IPS-18a (cell line): ENCODE measurements around the gene PCBP3.
"Not testable (repeated sequence)": the region's sequence is repeated elsewhere in the genome, so short reads cannot be mapped to it uniquely, and the experiment has no call there.

Experiments used
- H3K27ac ChIP-seq: one replicate; pipeline ENCODE4 v1.5.1; 2013; ENCODE audit warnings: low read length
- H3K27me3 ChIP-seq: one replicate; pipeline ENCODE4 v1.6.1; 2013; ENCODE audit warnings: mild to moderate bottlenecking, low read length; ENCODE audit not compliant: control insufficient read depth, insufficient read depth
- H3K36me3 ChIP-seq: one replicate; pipeline ENCODE4 v1.6.1; 2013; ENCODE audit warnings: low read depth, low read length; ENCODE audit not compliant: control insufficient read depth
- H3K4me1 ChIP-seq: one replicate; pipeline ENCODE4 v1.6.1; 2013; ENCODE audit warnings: low read depth, low read length; ENCODE audit not compliant: control insufficient read depth
- H3K4me3 ChIP-seq: one replicate; pipeline ENCODE4 v1.5.1; 2013; ENCODE audit warnings: low read length
- H3K9ac ChIP-seq: one replicate; pipeline ENCODE4 v1.6.1; 2013; ENCODE audit warnings: mild to moderate bottlenecking, low read length, moderate library complexity
- H3K9me3 ChIP-seq: one replicate; pipeline ENCODE4 v1.6.1; 2013; ENCODE audit warnings: low read depth, low read length; ENCODE audit not compliant: control insufficient read depth

Gene PCBP3

GRCh38 chr21:45844181-45844580, 200.7 kb downstream of the PCBP3 start:
- peaks cover 1% of the 10 kb centered on the region for H3K4me1 ChIP-seq
- H3K27me3 ChIP-seq: no peaks in the 10 kb centered on the region
- H3K9ac ChIP-seq: no peak overlapping the region
- H3K9me3 ChIP-seq: no peaks in the 10 kb centered on the region
- H3K27ac ChIP-seq: no peak overlapping the region
- H3K4me3 ChIP-seq: no peak overlapping the region
- no peaks in the 10 kb centered on the region for H3K36me3 ChIP-seq

- Histone ChIP-seq H3K9me3 (no peaks in the 10 kb centered on the region), H3K9ac (no peak overlapping the region), H3K4me1 (no peaks in the 10 kb centered on the region), H3K27me3 (no peaks in the 10 kb centered on the region), H3K4me3 (no peak overlapping the region), H3K36me3 (no peaks in the 10 kb centered on the region), H3K27ac (no peak overlapping the region)
These were observed 201.7 kb downstream of the PCBP3 start for GRCh38 chr21:45845063-45845769.

- no peaks in the 10 kb centered on the region for H3K4me1 ChIP-seq
- no peak overlapping the region for H3K9ac ChIP-seq
- H3K27me3 ChIP-seq: no peaks in the 10 kb centered on the region
- no peak overlapping the region for H3K27ac ChIP-seq
- H3K9me3 ChIP-seq: no peaks in the 10 kb centered on the region
- H3K36me3 ChIP-seq: no peaks in the 10 kb centered on the region
- H3K4me3 ChIP-seq: no peak overlapping the region
These were observed 202.2 kb downstream of the PCBP3 start for GRCh38 chr21:45845770-45846090.

GRCh38 chr21:45846373-45847160, 203.0 kb downstream of the PCBP3 start:
- Histone ChIP-seq H3K9ac (no peak overlapping the region), H3K4me1 (no peaks in the 10 kb centered on the region)

GRCh38 chr21:45847870-45848269, 204.3 kb downstream of the PCBP3 start:
- Histone ChIP-seq H3K27ac (no peak overlapping the region), H3K36me3 (no peaks in the 10 kb centered on the region), H3K9me3 (no peaks in the 10 kb centered on the region), H3K4me3 (no peak overlapping the region), H3K4me1 (no peaks in the 10 kb centered on the region), H3K9ac (no peak overlapping the region), H3K27me3 (no peaks in the 10 kb centered on the region)

More at GRCh38 chr21:45846373-45847160, 203.0 kb downstream of the PCBP3 start:
- H3K4me3 ChIP-seq: no peak overlapping the region
- H3K9me3 ChIP-seq: no peaks in the 10 kb centered on the region
- H3K27ac ChIP-seq: no peak overlapping the region
- H3K27me3 ChIP-seq: no peaks in the 10 kb centered on the region
- no peaks in the 10 kb centered on the region for H3K36me3 ChIP-seq

GRCh38 chr21:45848331-45848730, 204.8 kb downstream of the PCBP3 start:
- no peaks in the 10 kb centered on the region for H3K9me3 ChIP-seq
- H3K4me3 ChIP-seq: no peak overlapping the region
- no peaks in the 10 kb centered on the region for H3K36me3 ChIP-seq
- no peak overlapping the region for H3K9ac ChIP-seq
- H3K27ac ChIP-seq: no peak overlapping the region
- H3K27me3 ChIP-seq: no peaks in the 10 kb centered on the region
- H3K4me1 ChIP-seq: no peaks in the 10 kb centered on the region

- Histone ChIP-seq H3K27ac (no peak overlapping the region), H3K4me1 (no peaks in the 10 kb centered on the region), H3K36me3 (no peaks in the 10 kb centered on the region), H3K9me3 (no peaks in the 10 kb centered on the region), H3K27me3 (no peaks in the 10 kb centered on the region), H3K9ac (no peak overlapping the region), H3K4me3 (no peak overlapping the region)
These were observed 205.3 kb downstream of the PCBP3 start for GRCh38 chr21:45848805-45849204.

GRCh38 chr21:45849651-45850050, 206.1 kb downstream of the PCBP3 start:
- Histone ChIP-seq H3K9ac (no peak overlapping the region), H3K27me3 (no peaks in the 10 kb centered on the region), H3K36me3 (no peaks in the 10 kb centered on the region), H3K27ac (no peak overlapping the region), H3K4me3 (no peak overlapping the region), H3K9me3 (no peaks in the 10 kb centered on the region), H3K4me1 (peaks cover 4% of the 10 kb centered on the region)

GRCh38 chr21:45850181-45850580, 206.7 kb downstream of the PCBP3 start:
- Histone ChIP-seq H3K9me3 (no peaks in the 10 kb centered on the region), H3K36me3 (no peaks in the 10 kb centered on the region), H3K27me3 (no peaks in the 10 kb centered on the region), H3K4me1 (peaks cover 4% of the 10 kb centered on the region), H3K27ac (no peak overlapping the region), H3K9ac (no peak overlapping the region), H3K4me3 (no peak overlapping the region)

- H3K9ac ChIP-seq, H3K36me3 ChIP-seq, H3K9me3 ChIP-seq, H3K4me3 ChIP-seq, H3K27ac ChIP-seq, H3K27me3 ChIP-seq: not testable (repeated sequence)
- H3K4me1 ChIP-seq: peaks cover 12% of the 10 kb centered on the region
These were observed 208.9 kb downstream of the PCBP3 start for GRCh38 chr21:45852386-45852785.

- no peaks in the 10 kb centered on the region for H3K9me3 ChIP-seq
- H3K36me3 ChIP-seq: no peaks in the 10 kb centered on the region
- no peaks in the 10 kb centered on the region for H3K27me3 ChIP-seq
- no peak overlapping the region for H3K4me3 ChIP-seq
- no peak overlapping the region for H3K27ac ChIP-seq
- peaks cover 12% of the 10 kb centered on the region for H3K4me1 ChIP-seq
- H3K9ac ChIP-seq: no peak overlapping the region
These were observed 209.4 kb downstream of the PCBP3 start for GRCh38 chr21:45852886-45853400.
